CD4-positive, alpha-beta memory T cell (primary cell): ENCODE data around the gene ANKRD11. TPM values are rescaled to one million over a fixed set of nuclear protein-coding genes. Genes with fewer than 3 reads are reported as not detected.

Source experiments
- CTCF ChIA-PET: fragments of 350-600 bp; sonication (Branson Sonifier 250); formaldehyde crosslinking; loops from one replicate; lab custom pipeline; 2021; ENCODE audit warnings: inconsistent platforms; ENCODE audit not compliant: partially characterized antibody; lab: Charles Lee
- POLR2A ChIA-PET: fragments of 350-600 bp; sonication (Branson Sonifier 250); formaldehyde crosslinking; loops from one replicate; lab custom pipeline; 2021; ENCODE audit not compliant: partially characterized antibody; lab: Charles Lee
- DNase-seq, 5 donors: peaks; one replicate each; pipeline versions ENCODE4 v3.0.0 to v3.0.0-alpha.2; 2020 to 2022; ENCODE audit warnings: mixed read lengths in 1 of 5
- H3K27ac ChIP-seq: one replicate; pipeline ENCODE4 v1.7.0; 2013; ENCODE audit warnings: low read depth, low read length
- H3K27me3 ChIP-seq: 2 replicates; pipeline ENCODE4 v1.7.0; 2013; ENCODE audit warnings: mild to moderate bottlenecking, low read length, moderate library complexity; ENCODE audit not compliant: insufficient read depth
- H3K36me3 ChIP-seq: 2 replicates; pipeline ENCODE4 v1.7.0; 2013; ENCODE audit warnings: mild to moderate bottlenecking, low read length, moderate library complexity; ENCODE audit not compliant: insufficient read depth
- H3K4me1 ChIP-seq: 2 replicates; pipeline ENCODE4 v1.7.0; 2013; ENCODE audit warnings: mild to moderate bottlenecking, low read length, moderate library complexity; ENCODE audit not compliant: insufficient read depth
- H3K4me3 ChIP-seq, 2 donors: one replicate each; pipeline ENCODE4 v1.7.0; 2013; ENCODE audit warnings: low read length in 2 of 2, mild to moderate bottlenecking in 1 of 2
- H3K9me3 ChIP-seq, 2 donors: one replicate each; pipeline ENCODE4 v1.7.0; 2013; ENCODE audit warnings: low read length in 2 of 2, control low read depth in 1 of 2; ENCODE audit not compliant: control insufficient read depth in 1 of 2
- H3K27ac Mint-ChIP-seq, 7 donors: one replicate each; pipeline ENCODE4 v1.8.0; 2020 to 2021; ENCODE audit warnings: mixed read lengths in 7 of 7, mild to moderate bottlenecking in 6 of 7, inconsistent platforms in 3 of 7, moderate library complexity in 3 of 7
- H3K27me3 Mint-ChIP-seq, 2 donors: one replicate each; pipeline ENCODE4 v1.8.0; 2020 to 2021; ENCODE audit warnings: mixed read lengths in 2 of 2
- H3K36me3 Mint-ChIP-seq, 2 donors: one replicate each; pipeline ENCODE4 v1.8.0; 2020 to 2021; ENCODE audit warnings: mixed read lengths in 2 of 2, inconsistent platforms in 1 of 2, mild to moderate bottlenecking in 1 of 2
- H3K4me1 Mint-ChIP-seq, 4 donors: one replicate each; pipeline ENCODE4 v1.8.0; 2020 to 2021; ENCODE audit warnings: mixed read lengths in 4 of 4, mild to moderate bottlenecking in 1 of 4
- H3K4me3 Mint-ChIP-seq, 8 donors: one replicate each; pipeline ENCODE4 v1.8.0; 2020 to 2021; ENCODE audit warnings: mixed read lengths in 8 of 8, mild to moderate bottlenecking in 7 of 8, moderate library complexity in 6 of 8, inconsistent platforms in 3 of 8
- H3K9me3 Mint-ChIP-seq, 8 donors: one replicate each; pipeline ENCODE4 v1.8.0; 2020 to 2021; ENCODE audit warnings: mixed read lengths in 8 of 8, mild to moderate bottlenecking in 5 of 8, inconsistent platforms in 3 of 8, moderate library complexity in 1 of 8
- intact Hi-C: fragments of 100-400 bp; cut with micrococcal nuclease; formaldehyde crosslinking; loops from one replicate; pipeline ENCODE4 v1.15.1; 2023
- polyA plus RNA-seq, 2 donors: library from polyadenylated mRNA; unstranded; fragments of 300-500 nt; fragmentation: Illumina TruSeq; gene quantifications; one replicate each; pipeline ENCODE4 v1.2.3, GENCODE V29; 2021
- total RNA-seq, 2 experiments: library from RNA; stranded (reverse); gene quantifications; one replicate each; pipeline ENCODE4 v1.2.3, GENCODE V29; 2021

ANKRD11 gene
- total and polyA plus RNA-seq, 4 experiments from 2014 or later: 3.9 to 246 (median 140) TPM

DNA sequence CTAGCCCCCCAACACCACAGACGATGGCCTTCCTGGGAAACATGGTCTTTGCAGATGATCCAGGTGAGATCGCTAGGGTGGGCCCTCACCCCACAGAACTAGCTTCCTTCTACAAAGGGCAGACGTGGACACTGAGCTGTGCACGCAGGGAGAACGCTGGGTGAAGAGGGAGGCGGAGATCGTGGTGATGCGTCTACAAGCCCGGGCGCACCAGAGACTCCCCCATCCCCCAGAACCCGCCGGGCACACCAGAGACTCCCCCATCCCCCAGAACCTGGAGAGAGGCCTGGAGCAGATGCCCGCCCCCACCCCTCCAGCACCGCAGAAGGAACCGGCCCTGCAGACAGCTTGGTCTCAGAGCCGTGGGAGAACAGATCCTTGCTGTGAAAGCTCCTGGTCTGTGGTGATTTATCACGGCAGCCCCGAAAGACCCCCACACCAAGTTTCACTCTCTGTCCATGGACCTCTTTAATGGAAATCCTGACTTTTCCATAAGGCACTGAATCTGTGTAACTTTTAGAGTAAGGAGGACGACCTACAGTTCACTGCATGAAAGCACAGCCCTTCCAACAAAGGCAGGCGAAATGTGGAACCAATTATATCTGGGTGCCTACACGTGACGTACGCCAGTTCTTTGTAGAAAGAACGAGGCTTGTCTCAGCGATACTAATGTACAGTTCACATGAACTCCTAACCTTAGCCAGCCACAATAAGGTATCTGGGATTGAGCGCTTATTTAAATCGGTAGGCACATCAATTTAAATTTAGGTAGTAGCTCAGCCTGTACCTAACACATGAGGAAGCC, 88.5 kb downstream of the ANKRD11 start:
- intact Hi-C loops: no loop called here
- H3K4me1 ChIP-seq: peaks cover 71% of the 10 kb centered on the region
- DNase-seq: no peak
- H3K36me3 Mint-ChIP-seq: peaks cover 0 to 25% of the 10 kb centered on the region in 2 donors
- H3K27me3 Mint-ChIP-seq: no peaks in the 10 kb centered on the region
- H3K4me3 Mint-ChIP-seq: peak overlapping the region in 3 of 8 donors; percentile 21 to 58 (median 57)
- no peaks in the 10 kb centered on the region for H3K27me3 ChIP-seq
- no peaks in the 10 kb centered on the region for H3K9me3 Mint-ChIP-seq
- H3K27ac Mint-ChIP-seq: peak overlapping the region; percentile 29 to 95 (median 80)
- H3K4me3 ChIP-seq: no peak overlapping the region
- H3K9me3 ChIP-seq: no peaks in the 10 kb centered on the region
- H3K4me1 Mint-ChIP-seq: peaks cover 47 to 85% (median 65%) of the 10 kb centered on the region in 4 donors
- no peak overlapping the region for H3K27ac ChIP-seq
- no peaks in the 10 kb centered on the region for H3K36me3 ChIP-seq
- POLR2A ChIA-PET: no interaction called here
- CTCF ChIA-PET: interaction anchor here (0.6 to 1.1 kb wide), 2 partner anchors 41 to 53 kb away, joined by 3 read pairs; no protein-coding TSS in a partner anchor

DNA sequence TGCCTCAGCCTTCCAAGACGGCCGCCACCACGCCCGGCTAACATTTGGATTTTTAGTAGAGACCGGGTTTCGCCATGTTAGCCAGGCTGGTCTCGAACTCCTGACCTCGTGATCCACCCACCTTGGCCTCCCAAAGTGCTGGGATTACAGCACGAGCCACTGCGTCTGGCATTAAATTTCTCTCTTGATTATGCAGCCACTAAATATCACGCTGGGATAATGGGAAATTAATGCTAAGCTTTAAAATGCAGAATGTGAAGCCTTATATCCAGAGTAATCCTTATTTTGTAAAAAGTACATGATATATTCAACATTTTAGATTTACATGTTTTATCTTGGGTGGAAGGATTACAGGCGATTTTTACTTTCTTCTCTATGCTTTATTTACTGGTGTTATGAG, 89.2 kb downstream of the ANKRD11 start:
- Mint-ChIP-seq H3K9me3 (no peaks in the 10 kb centered on the region), H3K4me3 (peak overlapping the region in 2 of 8 donors; percentile 7 to 58), H3K36me3 (peaks cover 0 to 25% of the 10 kb centered on the region in 2 donors), H3K27me3 (no peaks in the 10 kb centered on the region), H3K27ac (peak overlapping the region in 6 of 7 donors; percentile 15 to 94 (median 68)), H3K4me1 (peaks cover 43 to 85% (median 63%) of the 10 kb centered on the region in 4 donors)
- POLR2A ChIA-PET: no interaction called here
- H3K36me3 ChIP-seq: no peaks in the 10 kb centered on the region
- CTCF ChIA-PET: interaction anchor here (1.1 kb wide), 1 partner anchor 54 kb away, joined by 3 read pairs; no protein-coding TSS in a partner anchor
- no peaks in the 10 kb centered on the region for H3K9me3 ChIP-seq
- DNase-seq: no peak
- intact Hi-C loops: no loop called here
- H3K27me3 ChIP-seq: no peaks in the 10 kb centered on the region
- H3K27ac ChIP-seq: no peak overlapping the region
- H3K4me1 ChIP-seq: peaks cover 71% of the 10 kb centered on the region
- no peak overlapping the region for H3K4me3 ChIP-seq

DNA sequence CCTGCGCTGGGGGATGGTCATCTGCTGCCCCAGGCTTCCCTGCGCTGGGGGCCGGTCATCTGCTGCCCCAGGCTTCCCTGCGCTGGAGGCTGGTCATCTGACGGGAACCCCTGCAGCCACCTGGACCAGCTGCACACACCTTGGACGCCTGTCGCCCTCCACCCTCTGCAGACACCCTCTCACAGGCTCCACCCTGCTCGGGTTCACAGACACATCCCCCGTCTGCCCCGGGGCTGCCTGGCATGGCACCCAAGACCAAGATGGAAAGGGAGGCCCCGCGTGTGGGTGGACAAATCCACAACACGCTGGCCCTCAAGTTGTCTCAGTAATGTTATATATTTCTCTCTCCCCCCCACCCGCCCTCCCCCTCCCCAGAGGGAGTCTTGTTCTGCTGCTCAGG, 89.6 kb downstream of the ANKRD11 start:
- H3K4me3 Mint-ChIP-seq: no peak overlapping the region
- intact Hi-C loops: no loop called here
- Histone ChIP-seq H3K27me3 (no peaks in the 10 kb centered on the region), H3K27ac (no peak overlapping the region), H3K4me1 (peaks cover 71% of the 10 kb centered on the region), H3K9me3 (no peaks in the 10 kb centered on the region), H3K36me3 (no peaks in the 10 kb centered on the region), H3K4me3 (no peak overlapping the region)
- H3K4me1 Mint-ChIP-seq: peaks cover 43 to 85% (median 63%) of the 10 kb centered on the region in 4 donors
- no peaks in the 10 kb centered on the region for H3K9me3 Mint-ChIP-seq
- H3K36me3 Mint-ChIP-seq: peaks cover 0 to 26% of the 10 kb centered on the region in 2 donors
- peak overlapping the region in 2 of 7 donors; percentile 42 to 67 for H3K27ac Mint-ChIP-seq
- DNase-seq: no peak
- ChIA-PET POLR2A (no interaction called here), CTCF (no interaction called here)
- no peaks in the 10 kb centered on the region for H3K27me3 Mint-ChIP-seq

DNA sequence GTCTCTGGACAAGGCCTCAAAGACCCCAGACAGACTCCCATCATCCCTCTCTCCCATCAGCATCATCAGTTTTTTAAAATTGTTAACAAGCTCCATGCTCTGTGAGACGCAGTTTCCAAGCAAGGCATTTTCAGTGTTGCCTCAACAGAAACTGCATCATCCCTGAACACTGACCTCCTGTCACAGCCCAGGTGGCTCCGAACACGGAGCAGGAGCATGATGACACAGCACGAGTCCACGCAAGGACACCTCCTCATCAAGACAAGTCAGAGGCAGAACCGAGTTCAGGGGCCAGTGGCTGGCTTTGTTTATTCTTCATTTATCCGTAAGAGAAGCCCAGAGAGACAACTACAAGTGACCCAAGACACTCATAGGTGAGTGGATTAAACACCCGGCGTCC, 91.4 kb downstream of the ANKRD11 start:
- intact Hi-C loops: no loop called here
- ChIA-PET POLR2A (no interaction called here), CTCF (no interaction called here)
- Mint-ChIP-seq H3K27me3 (no peaks in the 10 kb centered on the region), H3K27ac (peak overlapping the region; percentile 38 to 91 (median 68)), H3K4me3 (peak overlapping the region in 4 of 8 donors; percentile 35 to 47 (median 38)), H3K36me3 (peaks cover 0 to 33% of the 10 kb centered on the region in 2 donors), H3K9me3 (no peaks in the 10 kb centered on the region), H3K4me1 (peaks cover 41 to 85% (median 61%) of the 10 kb centered on the region in 4 donors)
- H3K36me3 ChIP-seq: no peaks in the 10 kb centered on the region
- no peak for DNase-seq
- H3K4me3 ChIP-seq: no peak overlapping the region
- no peaks in the 10 kb centered on the region for H3K27me3 ChIP-seq
- H3K4me1 ChIP-seq: peaks cover 68% of the 10 kb centered on the region
- H3K27ac ChIP-seq: no peak overlapping the region
- H3K9me3 ChIP-seq: no peaks in the 10 kb centered on the region

DNA sequence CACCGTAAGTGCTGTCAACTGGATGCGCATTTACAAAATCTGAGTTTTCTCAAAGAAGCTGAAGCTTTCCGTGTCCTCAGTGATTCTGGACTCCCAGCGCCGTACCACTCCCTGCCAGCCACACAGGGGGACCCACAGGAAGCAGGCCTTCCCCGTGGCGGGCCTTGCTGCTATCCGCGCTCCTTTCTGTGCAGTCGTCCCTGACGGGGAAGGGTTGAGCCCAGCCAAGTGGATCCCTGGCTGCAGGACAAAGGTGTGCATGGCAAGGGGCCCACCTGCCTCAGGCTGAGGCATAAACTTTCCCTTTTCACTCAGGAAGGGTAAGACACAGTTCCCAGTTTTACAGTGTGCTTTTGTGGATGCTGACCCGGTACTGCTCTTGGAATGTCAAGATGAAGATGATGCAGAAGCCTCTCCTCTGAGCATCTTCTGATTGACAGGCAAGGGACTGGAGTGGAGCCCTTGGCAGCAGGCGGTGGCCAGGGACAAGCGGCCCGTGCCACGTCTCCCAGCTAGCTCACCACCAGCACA, 93.0 kb downstream of the ANKRD11 start:
- Histone ChIP-seq H3K9me3 (no peaks in the 10 kb centered on the region), H3K36me3 (no peaks in the 10 kb centered on the region), H3K4me3 (no peak overlapping the region), H3K4me1 (peaks cover 57% of the 10 kb centered on the region), H3K27me3 (no peaks in the 10 kb centered on the region), H3K27ac (no peak overlapping the region)
- no peak for DNase-seq
- no peaks in the 10 kb centered on the region for H3K9me3 Mint-ChIP-seq
- intact Hi-C loops: no loop called here
- peaks cover 0 to 36% of the 10 kb centered on the region in 2 donors for H3K36me3 Mint-ChIP-seq
- H3K4me3 Mint-ChIP-seq: no peak overlapping the region
- H3K27me3 Mint-ChIP-seq: no peaks in the 10 kb centered on the region
- H3K4me1 Mint-ChIP-seq: peaks cover 39 to 85% (median 59%) of the 10 kb centered on the region in 4 donors
- peak overlapping the region in 2 of 7 donors; percentile 24 to 64 for H3K27ac Mint-ChIP-seq
- CTCF ChIA-PET: no interaction called here
- POLR2A ChIA-PET: interaction anchor here (0.6 kb wide), 1 partner anchor 111 kb away, joined by 3 read pairs; the partner anchor contains the start of gene SPG7

DNA sequence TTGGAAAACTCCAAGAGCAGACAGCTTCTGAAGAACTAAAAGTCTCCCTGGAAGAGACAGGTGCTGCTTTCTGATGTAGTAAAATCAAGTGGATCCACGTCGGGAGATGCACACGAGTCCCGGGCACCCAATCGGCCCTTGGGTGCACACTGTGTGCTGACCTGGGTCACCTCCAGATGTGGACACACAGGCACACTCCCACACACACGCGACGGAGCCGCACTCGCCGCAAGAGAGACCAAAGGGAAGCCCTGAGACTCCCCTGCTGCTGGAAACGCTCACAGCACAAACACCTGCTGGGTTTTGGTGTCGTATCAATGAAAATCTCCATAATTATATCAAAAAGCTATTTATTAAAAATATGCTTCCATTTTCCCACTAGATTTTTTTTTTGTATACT, 94.2 kb downstream of the ANKRD11 start:
- ChIA-PET CTCF (no interaction called here), POLR2A (no interaction called here)
- DNase-seq: no peak
- Mint-ChIP-seq H3K9me3 (no peaks in the 10 kb centered on the region), H3K27ac (peak overlapping the region in 3 of 7 donors; percentile 13 to 58 (median 52)), H3K27me3 (no peaks in the 10 kb centered on the region), H3K4me3 (no peak overlapping the region), H3K36me3 (peaks cover 0 to 38% of the 10 kb centered on the region in 2 donors), H3K4me1 (peaks cover 36 to 78% (median 59%) of the 10 kb centered on the region in 4 donors)
- H3K4me1 ChIP-seq: peaks cover 59% of the 10 kb centered on the region
- no peaks in the 10 kb centered on the region for H3K27me3 ChIP-seq
- H3K4me3 ChIP-seq: no peak overlapping the region
- intact Hi-C loops: no loop called here
- H3K27ac ChIP-seq: no peak overlapping the region
- H3K36me3 ChIP-seq: no peaks in the 10 kb centered on the region
- no peaks in the 10 kb centered on the region for H3K9me3 ChIP-seq
